Psoas muscle (tissue), 8 donors: Measurements from ENCODE around the gene SGCD. TPM values are rescaled to one million over a fixed set of nuclear protein-coding genes. Genes with fewer than 3 reads are reported as not detected.

Experiments used
- ATAC-seq, 4 donors: fragments of 200-7000 bp; cut with Tn5 transposase; one replicate each; pipeline ENCODE4 v1.9.1; 2020; ENCODE audit warnings: moderate library complexity in 3 of 4, mild to moderate bottlenecking in 2 of 4
- DNase-seq, 2 donors: peaks; one replicate each; pipeline ENCODE4 v3.0.0-alpha.2; 2020
- H3K27ac ChIP-seq: fragments of 200-600 bp; one replicate; pipeline ENCODE4 v1.8.0; 2022
- H3K27me3 ChIP-seq, 3 donors: fragments of 200-600 bp in 1 of 3; one replicate each; pipeline versions ENCODE4 v1.6.1 to v1.8.0; 2013 to 2022; ENCODE audit warnings: low read length in 2 of 3, mild to moderate bottlenecking in 2 of 3, moderate library complexity in 1 of 3; ENCODE audit not compliant: insufficient read depth in 3 of 3
- H3K36me3 ChIP-seq, 2 donors: fragments of 200-600 bp in 1 of 2; one replicate each; pipeline versions ENCODE4 v1.6.1 to v1.8.0; 2013 to 2022; ENCODE audit warnings: low read depth in 1 of 2, mild to moderate bottlenecking in 1 of 2, moderate library complexity in 1 of 2; ENCODE audit not compliant: insufficient read depth in 1 of 2
- H3K4me1 ChIP-seq: fragments of 200-600 bp; one replicate; pipeline ENCODE4 v1.8.0; 2022
- H3K4me3 ChIP-seq: fragments of 200-600 bp; one replicate; pipeline ENCODE4 v1.8.0; 2022; ENCODE audit warnings: mild to moderate bottlenecking
- H3K9me3 ChIP-seq: fragments of 200-600 bp; one replicate; pipeline ENCODE4 v1.8.0; 2022
- CTCF ChIP-seq: fragments of 200-600 bp; IDR thresholded peaks from one replicate; pipeline ENCODE4 v1.8.0; 2022; ENCODE audit warnings: antibody characterized with exemption
- WGBS, 3 donors: extraction: QIAGEN DNeasy Blood & Tissue Kit; methylation state at CpG; one replicate each; pipeline versions ENCODE4 v1.1.6 to v1.1.7; 2013; 5-methylcytosine and 5-hydroxymethylcytosine counted together
- intact Hi-C, 2 donors: fragments of 100-400 bp; cut with DNase I; formaldehyde crosslinking; loops; one replicate each; pipeline versions ENCODE4 v1.11.0 to v1.14.2; 2022
- polyA plus RNA-seq, 3 donors: library from polyadenylated mRNA; stranded (reverse); fragments of 200-250 nt; gene quantifications; one replicate each; pipeline ENCODE4 v1.2.3, GENCODE V29; 2013
- total RNA-seq, 4 donors: library from RNA; stranded (reverse); fragmentation: NEBNext Ultra II Directional in 2 of 4; extraction: Animal tissue kit (Norgen Biotek cat#: 25700) in 2 of 4; gene quantifications; one replicate each; pipeline versions ENCODE4 v1.2.1 to v1.2.4, GENCODE V29; 2021 to 2023
- donor health status: healthy with polysubstance abuse.
- donor health status: DM: no; HTN: no; CAD: no; lungs with moderate emphysema.
- donor health status: Bipolar disorder and iron deficiency.
- donor health status: healthy.
- donor health status: DM: yes; HTN: yes; CAD: no.
- donor health status: DM: no; HTN: no; CAD: no.
- donor health status: DM: no; HTN: no; CAD: no.
- donor health status: DM: yes; HTN: yes; CAD: no.

The SGCD gene
- total and polyA plus RNA-seq, 7 donors: 13.2 to 51.5 (median 33.2) TPM

DNA sequence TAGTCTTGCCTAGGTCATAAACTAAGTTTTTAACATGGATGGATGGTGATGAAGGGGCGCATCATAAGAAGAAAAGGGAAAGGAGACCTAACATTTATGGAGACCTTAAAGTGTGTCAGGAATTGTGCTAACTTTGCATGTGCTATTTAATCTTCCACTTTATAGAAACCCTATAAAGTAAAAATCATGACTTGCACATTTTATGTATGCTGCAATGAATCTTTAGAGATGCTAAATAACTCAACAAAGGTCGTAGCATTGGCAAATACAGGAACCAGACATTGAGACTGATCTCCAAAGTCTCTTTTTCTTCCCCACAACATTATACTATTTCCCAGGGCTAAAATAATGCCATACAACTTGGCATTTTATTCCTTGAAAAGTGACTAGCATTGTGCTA lies 214.6 kb downstream of the SGCD start:
- TF ChIP-seq CTCF: no peak
- Histone ChIP-seq H3K4me3 (no peak overlapping the region), H3K4me1 (peaks cover 14% of the 10 kb centered on the region), H3K36me3 (no peaks in the 10 kb centered on the region), H3K27me3 (no peaks in the 10 kb centered on the region), H3K9me3 (no peaks in the 10 kb centered on the region), H3K27ac (no peak overlapping the region)
- 73 to 85% (median 76%) methylated on average over 2 of the region's 2 CpGs for WGBS, 3 donors
- ATAC-seq (no peak), DNase-seq (no peak)
- intact Hi-C loops: no loop called here

DNA sequence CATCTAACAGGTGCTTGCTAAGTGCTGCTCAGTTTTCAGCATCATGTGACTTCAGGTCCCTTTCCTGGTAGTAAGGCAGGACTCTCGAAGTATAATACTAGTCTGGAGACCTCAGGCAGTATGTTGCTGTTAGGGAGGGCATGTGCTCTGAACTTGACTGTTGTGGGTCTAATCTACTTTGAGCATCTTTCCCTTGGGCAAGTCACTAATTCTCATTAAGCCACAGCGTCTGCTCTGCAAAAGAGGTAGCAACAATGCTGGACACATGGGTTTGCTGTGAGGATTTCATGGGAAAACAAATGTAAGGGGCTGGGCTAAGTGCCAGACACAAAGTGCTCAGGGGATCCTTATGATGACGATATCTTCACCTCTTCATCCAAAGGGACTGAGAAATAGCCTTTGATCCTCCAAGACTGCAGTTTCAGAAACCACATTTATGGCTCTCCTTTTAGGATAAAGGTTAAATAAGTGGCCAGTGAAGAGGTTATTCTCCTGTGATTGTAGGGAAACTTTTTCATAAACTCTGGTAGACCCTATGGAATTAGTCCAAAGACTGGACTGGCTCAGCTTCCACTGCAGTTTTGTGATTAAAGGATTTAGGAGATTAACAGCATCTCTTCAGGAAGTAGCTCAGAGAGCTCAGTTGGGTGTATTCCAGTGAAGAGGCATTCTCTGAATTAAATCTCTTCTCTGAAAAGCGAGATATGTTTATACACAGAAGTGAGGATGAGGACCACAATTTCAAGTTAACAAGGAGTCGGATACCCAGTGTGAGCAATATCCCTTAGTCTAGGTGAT lies 216.6 kb downstream of the SGCD start:
- WGBS, 3 donors: 64 to 70% (median 70%) methylated on average over 5 of the region's 5 CpGs
- no peaks in the 10 kb centered on the region for H3K27me3 ChIP-seq
- no peak for DNase-seq
- peaks cover 14% of the 10 kb centered on the region for H3K4me1 ChIP-seq
- ATAC-seq: no peak
- no peak overlapping the region for H3K27ac ChIP-seq
- no peaks in the 10 kb centered on the region for H3K36me3 ChIP-seq
- H3K4me3 ChIP-seq: no peak overlapping the region
- intact Hi-C loops: no loop called here
- no peaks in the 10 kb centered on the region for H3K9me3 ChIP-seq
- TF ChIP-seq CTCF: no peak

GRCh38 chr5:156552855-156553358 lies 225.9 kb downstream of the SGCD start:
- peak; percentile 68 to 97 (median 94) for ATAC-seq

DNA sequence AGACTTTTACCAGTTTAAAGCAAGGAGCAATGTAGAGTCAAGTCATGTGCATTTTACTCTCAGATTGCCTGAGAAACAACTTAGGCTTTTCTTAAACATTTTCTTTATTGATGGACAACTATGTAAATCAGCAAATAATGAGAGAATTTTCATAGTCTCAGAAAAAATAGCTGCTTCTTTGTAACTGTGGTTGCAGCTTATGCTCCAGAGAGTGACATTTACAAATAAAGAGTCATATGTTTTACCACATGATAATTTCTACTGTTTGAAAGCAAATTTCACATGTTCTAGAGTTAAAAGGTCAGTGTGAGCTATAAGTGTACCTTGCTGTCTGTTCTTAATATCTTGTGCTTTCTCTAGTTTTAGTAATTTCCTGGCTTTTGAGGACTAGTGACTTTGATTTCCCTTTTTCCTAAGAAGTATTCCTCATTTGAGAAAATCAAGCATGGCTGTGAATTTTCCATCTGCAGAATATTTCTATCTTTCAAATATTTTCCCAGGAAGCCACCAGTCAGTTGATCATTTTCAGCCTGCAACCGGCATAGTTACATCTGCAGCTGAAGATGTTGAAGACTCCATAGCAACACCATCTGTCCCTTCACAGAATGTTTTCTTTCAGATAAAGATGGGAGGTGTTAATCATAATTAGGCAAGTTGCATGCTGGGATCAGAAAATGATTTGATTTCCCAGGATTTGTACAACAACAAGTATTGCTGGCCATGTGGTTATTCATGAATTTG lies 229.9 kb downstream of the SGCD start:
- TF ChIP-seq CTCF: no peak
- Histone ChIP-seq H3K27me3 (no peaks in the 10 kb centered on the region), H3K27ac (no peak overlapping the region), H3K4me3 (no peak overlapping the region), H3K9me3 (no peaks in the 10 kb centered on the region), H3K36me3 (no peaks in the 10 kb centered on the region), H3K4me1 (peaks cover 16% of the 10 kb centered on the region)
- DNase-seq (no peak), ATAC-seq (no peak)
- 55 to 64% (median 60%) methylated on average over 1 of the region's 1 CpG for WGBS, 3 donors
- intact Hi-C loops: no loop called here

More at GRCh38 chr5:156552855-156553358, 225.9 kb downstream of the SGCD start:
- Histone ChIP-seq H3K9me3 (no peaks in the 10 kb centered on the region), H3K27me3 (no peaks in the 10 kb centered on the region), H3K36me3 (no peaks in the 10 kb centered on the region), H3K4me1 (peaks cover 3% of the 10 kb centered on the region), H3K27ac (no peak overlapping the region), H3K4me3 (no peak overlapping the region)
- no peak for TF ChIP-seq CTCF
- WGBS, 3 donors: 24 to 39% (median 26%) methylated on average over 3 of the region's 3 CpGs
- DNase-seq: peak in 1 of 2 donors; percentile 64
- intact Hi-C loops: no loop called here
